ENCODE results near the gene IDE. TPM values are rescaled to one million over a fixed set of nuclear protein-coding genes. Genes with fewer than 3 reads are reported as not detected.

IDE gene
- polyA plus RNA-seq, 3 donors = 10.7 to 21.8 (median 15.6) TPM

- peak overlapping the region in 1 of 2 donors; percentile 93 for H3K27ac ChIP-seq (ENCODE audit: low read depth in 1 of 2, low read length in 2 of 2)
Observed at GRCh38 chr10:92593619-92594588, 20.0 kb upstream of the IDE start.

More at GRCh38 chr10:92593619-92594588, 20.0 kb upstream of the IDE start:
- peak overlapping the region; percentile 63 to 99 (median 95) for H3K27ac Mint-ChIP-seq
- H3K27me3 Mint-ChIP-seq (ENCODE audit: low read depth in 3 of 3) = peaks cover 0 to 3% (median 1%) of the 10 kb centered on the region in 3 donors
- peak overlapping the region; percentile 91 to 95 for H3K4me3 Mint-ChIP-seq
- peak overlapping the region; percentile 100 for H3K4me2 ChIP-seq (replicated peaks; ENCODE audit: extremely low read depth, low read length, poor library complexity, severe bottlenecking)
- H3K36me3 Mint-ChIP-seq = no peaks in the 10 kb centered on the region
- peak overlapping the region; percentile 76 for H3K9ac ChIP-seq (ENCODE audit: insufficient read depth, low read length, poor library complexity, severe bottlenecking)
- no CpG with 5 or more reads among the region's 9 CpGs for WGBS (ENCODE audit: insufficient coverage)
- no peaks in the 10 kb centered on the region for H3K9me3 Mint-ChIP-seq
- H3K36me3 ChIP-seq (replicated peaks in 1 of 2; ENCODE audit: control insufficient read depth in 1 of 2, insufficient read depth in 2 of 2, low read length in 2 of 2) = no peaks in the 10 kb centered on the region
- H4K20me1 ChIP-seq (ENCODE audit: insufficient read depth, low read length) = no peaks in the 10 kb centered on the region
- no peaks in the 10 kb centered on the region for H3K27me3 ChIP-seq (ENCODE audit: control insufficient read depth in 2 of 2, insufficient read depth in 2 of 2, low read length in 2 of 2)
- peak overlapping the region; percentile 63 to 99 (median 72) for H3K4me3 ChIP-seq (replicated peaks in 1 of 3; ENCODE audit: low read depth in 2 of 3, low read length in 3 of 3)
- H3K4me1 ChIP-seq (ENCODE audit: control insufficient read depth in 1 of 2, insufficient read depth in 2 of 2, low read length in 2 of 2) = peaks cover 40 to 46% of the 10 kb centered on the region in 2 donors
- peak in 1 of 3 donors; percentile 8 for DNase-seq
- no peaks in the 10 kb centered on the region for H3K9me3 ChIP-seq (replicated peaks in 1 of 2; ENCODE audit: control insufficient read depth in 1 of 2, insufficient read depth in 1 of 2, low read length in 2 of 2)
- H3K79me2 ChIP-seq (ENCODE audit: insufficient read depth, low read length) = peaks cover 60% of the 10 kb centered on the region
- TF ChIP-seq, protein P1, sequence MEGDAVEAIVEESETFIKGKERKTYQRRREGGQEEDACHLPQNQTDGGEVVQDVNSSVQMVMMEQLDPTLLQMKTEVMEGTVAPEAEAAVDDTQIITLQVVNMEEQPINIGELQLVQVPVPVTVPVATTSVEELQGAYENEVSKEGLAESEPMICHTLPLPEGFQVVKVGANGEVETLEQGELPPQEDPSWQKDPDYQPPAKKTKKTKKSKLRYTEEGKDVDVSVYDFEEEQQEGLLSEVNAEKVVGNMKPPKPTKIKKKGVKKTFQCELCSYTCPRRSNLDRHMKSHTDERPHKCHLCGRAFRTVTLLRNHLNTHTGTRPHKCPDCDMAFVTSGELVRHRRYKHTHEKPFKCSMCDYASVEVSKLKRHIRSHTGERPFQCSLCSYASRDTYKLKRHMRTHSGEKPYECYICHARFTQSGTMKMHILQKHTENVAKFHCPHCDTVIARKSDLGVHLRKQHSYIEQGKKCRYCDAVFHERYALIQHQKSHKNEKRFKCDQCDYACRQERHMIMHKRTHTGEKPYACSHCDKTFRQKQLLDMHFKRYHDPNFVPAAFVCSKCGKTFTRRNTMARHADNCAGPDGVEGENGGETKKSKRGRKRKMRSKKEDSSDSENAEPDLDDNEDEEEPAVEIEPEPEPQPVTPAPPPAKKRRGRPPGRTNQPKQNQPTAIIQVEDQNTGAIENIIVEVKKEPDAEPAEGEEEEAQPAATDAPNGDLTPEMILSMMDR (IDR thresholded peaks at IDR 0.05) = no peak
- peak overlapping the region; percentile 95 for H2AFZ ChIP-seq (ENCODE audit: insufficient read depth, low read depth, low read length, poor library complexity, severe bottlenecking)
- peaks cover 58% of the 10 kb centered on the region for H3K4me1 Mint-ChIP-seq
- intact Hi-C loops (cut with micrococcal nuclease) = loop anchor here (5.0 to 10.0 kb wide), 3 partner anchors 91 to 251 kb away; partner anchors contain the start of genes EXOC6 (in 1 of the 2) and HHEX (in 1 of the 2)

Data from CD14-positive monocyte (primary cell).